Vagina (tissue), 2 donors: ENCODE measurements around the gene ENPP6.

Experiments used
- CTCF ChIP-seq, 3 experiments: fragments of 450-650 bp in 2 of 3; fragments of 200-600 bp in 1 of 3; sonication (generic) in 1 of 3; IDR thresholded peaks; one replicate each; pipeline ENCODE4 v1.5.1; 2017 to 2019; ENCODE audit warnings: antibody characterized with exemption in 3 of 3, mild to moderate bottlenecking in 2 of 3, moderate library complexity in 2 of 3
- POLR2A ChIP-seq, 2 donors: fragments of 450-650 bp; IDR thresholded peaks; one replicate each; pipeline ENCODE4 v1.6.1; 2017; ENCODE audit warnings: antibody characterized with exemption in 2 of 2, mild to moderate bottlenecking in 2 of 2, moderate library complexity in 2 of 2
- POLR2AphosphoS5 ChIP-seq, 2 donors: sonication (generic); formaldehyde crosslinking; IDR thresholded peaks; one replicate each; pipeline ENCODE4 v1.9.0; 2017; ENCODE audit warnings: antibody characterized with exemption in 2 of 2, mild to moderate bottlenecking in 2 of 2, low read depth in 1 of 2; ENCODE audit not compliant: insufficient read depth in 1 of 2

DNA sequence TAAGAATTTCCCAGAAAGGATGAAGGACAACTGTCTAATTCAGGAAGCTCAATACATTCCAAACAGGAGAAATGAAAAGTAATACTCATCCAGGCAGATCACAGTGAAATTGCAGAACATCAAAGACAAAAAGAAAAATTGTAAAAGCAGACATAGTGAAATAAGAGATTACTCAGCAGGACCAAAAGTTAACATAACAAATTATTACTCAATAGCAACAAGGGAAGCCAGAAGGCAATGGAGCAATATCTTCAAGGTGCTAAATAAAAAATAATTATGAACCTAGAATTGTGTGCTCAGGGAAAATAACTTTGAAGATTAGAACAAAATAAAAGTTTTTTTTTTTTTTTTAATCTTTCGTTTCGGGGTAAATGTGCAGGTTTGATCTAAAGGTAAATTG lies 30.5 kb upstream of the ENPP6 start:
- no peak for TF ChIP-seq CTCF (IDR thresholded peaks at IDR 0.05)
- TF ChIP-seq POLR2AphosphoS5 (IDR thresholded peaks at IDR 0.05; ENCODE audit: insufficient read depth in 1 of 2, low read depth in 1 of 2) = no peak
- TF ChIP-seq POLR2A (IDR thresholded peaks at IDR 0.05) = no peak
